ENCODE data around the gene FCN3. TPM values are rescaled to one million over a fixed set of nuclear protein-coding genes. Genes with fewer than 3 reads are reported as not detected.

The FCN3 gene
- total RNA-seq, 1 donor from 2014 or later: not detected

GRCh38 chr1:27399251-27400025, 24.8 kb upstream of the FCN3 start:
- no peaks in the 10 kb centered on the region for H3K9me3 Mint-ChIP-seq
- no peaks in the 10 kb centered on the region for H3K36me3 Mint-ChIP-seq
- no peak overlapping the region for H3K4me3 Mint-ChIP-seq
- no peaks in the 10 kb centered on the region for H3K27me3 Mint-ChIP-seq
- TF ChIP-seq CTCF (conservative IDR thresholded peaks at IDR 0.05): no peak
- no peak for DNase-seq (ENCODE audit: extremely low spot score, unreplicated experiment)
- H3K4me1 Mint-ChIP-seq (ENCODE audit: unreplicated experiment): peaks cover 49% of the 10 kb centered on the region
- H3K27ac Mint-ChIP-seq: no peak overlapping the region

- Mint-ChIP-seq H3K27me3 (no peaks in the 10 kb centered on the region), H3K4me1 (ENCODE audit: unreplicated experiment) (peaks cover 41% of the 10 kb centered on the region), H3K27ac (peak overlapping the region; percentile 65), H3K4me3 (no peak overlapping the region), H3K9me3 (no peaks in the 10 kb centered on the region), H3K36me3 (no peaks in the 10 kb centered on the region)
- TF ChIP-seq CTCF (conservative IDR thresholded peaks at IDR 0.05): no peak
- DNase-seq (ENCODE audit: extremely low spot score, unreplicated experiment): no peak
These were observed 24.0 kb upstream of the FCN3 start for GRCh38 chr1:27398405-27399149.

DNA sequence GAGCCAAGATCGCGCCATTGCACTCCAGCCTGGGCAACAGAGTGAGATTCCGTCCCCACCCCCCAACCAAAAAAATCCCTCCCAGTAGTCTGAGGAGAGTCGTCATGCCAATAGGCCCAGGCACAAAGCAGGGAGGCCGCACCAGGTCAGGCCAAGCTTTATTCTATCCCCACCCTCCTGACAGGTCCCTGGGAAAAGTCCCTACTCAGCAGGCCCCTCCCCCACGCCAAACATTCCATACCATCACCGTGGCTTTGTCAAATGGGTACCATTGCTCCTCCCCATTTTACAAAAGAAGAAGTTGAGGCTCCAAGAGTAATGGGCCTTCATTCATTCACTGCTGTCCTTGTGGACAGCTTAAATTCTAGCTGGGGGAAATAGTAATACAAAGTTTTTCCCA, 23.1 kb upstream of the FCN3 start:
- Mint-ChIP-seq H3K4me3 (no peak overlapping the region), H3K36me3 (no peaks in the 10 kb centered on the region), H3K9me3 (no peaks in the 10 kb centered on the region), H3K27ac (no peak overlapping the region), H3K27me3 (no peaks in the 10 kb centered on the region), H3K4me1 (ENCODE audit: unreplicated experiment) (peaks cover 33% of the 10 kb centered on the region)
- TF ChIP-seq CTCF (conservative IDR thresholded peaks at IDR 0.05): no peak
- no peak for DNase-seq (ENCODE audit: extremely low spot score, unreplicated experiment)

DNA sequence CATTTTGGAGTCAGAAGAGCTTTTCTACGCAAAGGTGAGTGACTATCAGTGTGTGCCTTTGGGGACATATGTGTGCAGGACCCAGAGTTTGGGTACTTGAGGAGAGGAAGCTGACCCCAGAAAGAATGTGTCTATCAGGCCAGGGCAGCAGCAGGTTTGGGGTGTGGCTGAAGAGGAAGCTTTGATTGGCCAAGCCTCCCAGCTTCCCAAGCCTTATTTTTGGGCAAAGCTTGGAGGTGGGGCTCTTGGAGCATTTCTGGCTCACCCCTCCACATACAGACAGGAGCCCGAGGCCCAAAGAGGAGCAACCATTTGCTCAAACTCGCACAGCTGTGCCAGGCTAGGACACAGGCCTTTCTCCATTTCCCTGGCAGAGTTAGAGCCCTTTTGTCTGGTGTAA, 22.5 kb upstream of the FCN3 start:
- no peaks in the 10 kb centered on the region for H3K36me3 Mint-ChIP-seq
- no peak for TF ChIP-seq CTCF (conservative IDR thresholded peaks at IDR 0.05)
- peaks cover 2% of the 10 kb centered on the region for H3K27me3 Mint-ChIP-seq
- H3K9me3 Mint-ChIP-seq: no peaks in the 10 kb centered on the region
- H3K27ac Mint-ChIP-seq: no peak overlapping the region
- no peak overlapping the region for H3K4me3 Mint-ChIP-seq
- H3K4me1 Mint-ChIP-seq (ENCODE audit: unreplicated experiment): peaks cover 35% of the 10 kb centered on the region
- no peak for DNase-seq (ENCODE audit: extremely low spot score, unreplicated experiment)

DNA sequence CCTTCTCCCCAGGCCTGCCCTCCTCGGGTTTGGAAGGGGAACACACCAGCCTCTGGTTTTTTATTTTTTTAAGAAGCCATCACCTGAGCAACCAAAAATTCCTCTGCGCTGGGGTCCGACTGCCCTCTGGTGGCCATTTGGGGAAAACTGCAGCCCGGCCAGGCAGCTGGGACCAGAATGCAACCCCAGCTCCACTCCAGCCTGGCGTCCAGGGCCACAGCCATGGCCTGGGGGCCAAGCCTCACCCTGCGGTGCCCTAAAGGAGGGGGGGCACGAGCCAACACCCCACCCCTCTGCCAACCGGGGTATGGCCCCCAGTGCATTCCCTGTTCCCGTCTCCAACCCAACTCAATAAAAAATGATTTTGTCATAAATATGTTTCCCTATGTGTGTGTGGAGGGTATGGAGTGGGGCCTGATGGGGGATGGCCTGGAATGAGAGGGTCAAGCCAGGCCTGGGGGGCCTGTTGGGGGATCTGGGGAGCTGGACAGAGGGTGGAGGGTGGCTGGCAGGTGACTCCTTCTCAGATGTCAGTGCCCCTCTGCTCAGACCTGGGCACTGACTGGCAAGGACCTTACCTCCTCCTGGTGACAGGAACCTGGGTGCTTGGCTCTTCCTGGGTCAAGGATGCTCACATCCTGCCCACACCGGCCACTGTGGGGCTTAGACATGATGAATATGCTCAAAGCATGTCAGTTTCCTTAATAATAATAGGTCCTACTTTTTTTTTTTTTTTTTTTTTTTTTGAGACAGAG, 21.0 kb upstream of the FCN3 start:
- Mint-ChIP-seq H3K4me3 (peak overlapping the region; percentile 49), H3K4me1 (ENCODE audit: unreplicated experiment) (peaks cover 38% of the 10 kb centered on the region), H3K9me3 (no peaks in the 10 kb centered on the region), H3K36me3 (no peaks in the 10 kb centered on the region), H3K27me3 (peaks cover 7% of the 10 kb centered on the region), H3K27ac (peak overlapping the region; percentile 56)
- no peak for DNase-seq (ENCODE audit: extremely low spot score, unreplicated experiment)
- peak; percentile 96 for TF ChIP-seq CTCF (conservative IDR thresholded peaks at IDR 0.05)

Data from type B pancreatic cell (in vitro differentiated cells).